ENCODE results near the gene BCL7B.
"Not testable (repeated sequence)": the region's sequence is repeated elsewhere in the genome, so short reads cannot be mapped to it uniquely, and the experiment has no call there.

BCL7B gene

DNA sequence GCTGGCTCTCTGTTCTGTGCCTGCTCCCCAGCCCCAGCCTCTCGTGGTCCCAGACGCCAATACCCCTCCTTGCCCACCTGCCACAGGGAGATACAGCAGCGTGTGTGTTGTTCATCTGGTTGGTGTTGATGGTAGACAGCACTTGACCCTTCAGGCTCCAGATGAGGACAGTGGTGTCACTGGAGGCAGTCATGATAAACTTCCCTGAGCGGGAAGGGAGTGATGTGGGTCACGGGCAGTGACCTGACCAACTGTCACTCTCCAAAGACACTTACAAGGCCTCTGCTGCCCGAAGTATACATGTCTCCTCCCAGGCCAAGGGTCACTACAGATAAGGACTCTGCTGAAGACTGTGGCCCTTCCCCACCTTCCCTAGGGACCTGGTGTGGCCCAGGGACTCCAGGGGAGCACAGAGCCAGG lies 15.3 kb upstream of the BCL7B start:
- DNase-seq: no peak

DNA sequence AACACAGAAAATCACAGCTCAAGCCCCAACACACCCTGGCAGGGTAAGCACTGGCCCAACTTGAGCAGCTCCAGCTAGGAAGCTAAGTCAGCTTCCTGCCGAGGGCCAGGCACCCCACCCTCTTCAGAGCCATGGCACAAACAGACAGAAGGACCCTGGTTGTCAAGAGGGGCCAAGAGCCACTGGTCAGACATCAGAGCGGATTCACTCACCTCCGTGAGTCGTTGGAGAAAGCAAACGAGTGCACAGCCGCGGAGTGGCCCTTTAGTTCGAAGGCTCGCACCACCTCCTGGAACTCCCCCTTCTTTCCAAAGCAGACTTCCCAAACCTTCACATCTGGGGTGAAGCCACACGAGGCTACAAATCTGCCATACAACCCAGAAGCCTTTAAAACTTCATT lies 13.5 kb upstream of the BCL7B start:
- no peak for DNase-seq

DNA sequence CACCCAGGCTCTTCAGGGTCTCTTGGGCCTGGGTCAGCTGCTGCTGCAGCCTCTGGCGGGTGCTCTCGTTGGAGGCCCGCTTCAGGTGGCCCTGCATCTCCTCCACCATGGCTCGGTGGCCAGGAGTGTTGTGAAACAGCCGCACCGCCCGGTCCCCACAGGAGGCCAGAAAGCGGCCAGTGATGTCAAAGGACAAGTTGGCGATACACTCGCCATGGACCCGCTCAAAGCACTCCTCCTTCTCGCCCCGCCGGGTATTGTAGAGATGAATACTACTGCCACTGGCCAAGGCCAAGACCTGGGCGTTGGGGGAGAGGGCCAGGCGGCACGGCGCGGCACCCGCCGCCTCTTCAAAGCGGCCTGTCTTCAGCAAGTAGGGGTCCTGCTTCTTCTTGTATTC lies 13.0 kb upstream of the BCL7B start:
- DNase-seq: no peak

DNA sequence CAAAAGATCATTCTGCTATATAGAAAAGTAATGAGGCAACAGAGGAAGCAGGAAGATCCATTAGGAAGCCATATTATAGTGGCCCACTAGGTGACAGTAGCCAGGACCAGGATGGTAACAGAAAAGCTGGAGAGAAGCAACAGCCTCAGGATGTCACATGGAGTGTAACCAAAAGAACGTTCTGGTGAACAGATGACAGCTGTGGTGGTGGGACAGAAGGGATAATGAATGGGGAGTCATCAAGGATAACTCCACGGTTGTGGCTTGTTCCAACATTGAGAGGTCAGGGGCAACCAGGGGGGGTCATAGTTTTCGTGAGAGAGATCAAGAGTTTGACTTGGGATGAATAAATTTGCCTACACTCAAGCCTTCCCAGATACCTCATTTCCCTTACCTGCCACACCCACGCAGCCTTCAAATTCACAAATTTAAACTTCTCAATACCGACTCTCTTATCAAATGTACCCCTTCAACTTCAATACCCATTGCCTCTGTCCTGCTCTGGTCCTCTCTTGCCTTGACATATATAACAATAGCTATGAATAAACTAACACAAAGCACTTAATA lies 11.6 kb upstream of the BCL7B start:
- DNase-seq: no peak

DNA sequence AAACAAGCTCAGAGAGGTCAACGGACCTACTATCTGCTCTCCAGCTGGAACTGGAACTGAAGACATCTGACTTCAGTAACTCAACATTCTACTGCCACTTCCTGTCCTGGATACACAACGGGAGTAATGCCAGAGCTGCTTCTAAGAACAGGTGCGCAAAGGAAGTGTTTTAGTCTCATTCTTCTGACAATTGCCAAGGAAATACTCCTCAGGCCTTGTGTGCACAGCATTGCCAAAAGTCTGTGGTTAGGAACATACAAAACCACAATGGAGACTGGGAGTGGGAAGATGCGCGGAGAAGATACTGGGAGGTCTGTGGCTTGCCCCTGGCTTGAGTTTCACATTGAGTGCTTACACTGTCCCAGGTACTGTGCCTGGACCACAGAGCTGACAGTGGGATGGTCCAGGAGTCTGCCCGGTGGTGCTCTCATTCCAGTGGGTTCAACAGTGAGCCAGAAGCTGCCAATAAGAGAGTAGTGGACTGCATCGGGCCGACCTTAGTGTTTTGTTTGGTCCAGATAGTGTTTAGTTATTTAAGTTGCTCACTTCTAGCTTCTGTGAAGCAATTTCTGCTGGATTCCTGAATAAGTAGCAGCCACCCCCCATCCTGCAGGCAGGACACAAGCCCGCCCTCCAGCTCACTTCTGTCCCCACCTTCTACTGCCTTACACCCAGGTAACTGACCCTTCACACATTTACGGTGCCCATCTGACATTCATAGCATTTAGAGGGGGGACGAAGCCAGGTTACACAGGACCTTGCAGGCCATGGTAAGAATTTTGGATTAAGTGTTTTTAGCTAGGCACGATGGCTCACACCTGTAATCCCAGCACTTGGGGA lies 10.6 kb upstream of the BCL7B start:
- DNase-seq: no peak

DNA sequence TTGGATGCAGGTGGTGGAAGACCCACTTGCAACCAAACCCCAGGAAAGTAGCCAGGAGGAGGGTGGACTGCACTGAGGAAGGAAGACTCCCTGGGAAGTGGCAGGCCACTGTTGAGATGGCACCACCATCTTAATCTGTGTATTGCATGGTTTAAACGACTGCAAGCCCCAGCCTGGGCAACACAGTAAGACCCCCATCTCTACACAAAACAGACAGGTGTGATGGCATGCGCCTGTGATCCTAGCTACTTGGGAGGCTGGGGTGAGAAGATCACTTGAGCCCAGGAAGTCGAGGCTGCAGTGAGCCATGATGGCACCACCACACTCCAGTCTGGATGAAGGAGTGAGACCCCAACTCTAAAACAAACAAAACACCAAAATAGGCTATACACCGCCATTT lies 9.7 kb upstream of the BCL7B start:
- DNase-seq: no peak

DNA sequence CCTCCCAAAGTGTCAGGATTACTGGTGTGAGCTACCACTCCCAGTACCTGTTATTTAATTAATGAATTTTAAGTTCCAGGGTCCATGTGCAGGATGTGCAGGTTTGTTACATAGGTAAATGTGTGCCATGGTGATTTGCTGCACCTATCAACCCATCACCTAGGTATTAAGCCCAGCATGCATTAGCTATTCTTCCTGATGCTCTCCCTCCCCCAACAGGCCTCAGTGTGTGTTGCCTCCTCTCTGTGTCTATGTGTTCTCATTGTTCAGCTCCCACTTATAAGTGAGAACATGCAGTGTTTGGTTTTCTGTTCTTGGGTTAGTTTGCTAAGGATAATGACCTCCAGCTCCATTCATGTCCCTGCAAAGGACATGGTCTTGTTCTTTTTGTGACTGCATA lies 8.9 kb upstream of the BCL7B start:
- DNase-seq: not testable (repeated sequence)

DNA sequence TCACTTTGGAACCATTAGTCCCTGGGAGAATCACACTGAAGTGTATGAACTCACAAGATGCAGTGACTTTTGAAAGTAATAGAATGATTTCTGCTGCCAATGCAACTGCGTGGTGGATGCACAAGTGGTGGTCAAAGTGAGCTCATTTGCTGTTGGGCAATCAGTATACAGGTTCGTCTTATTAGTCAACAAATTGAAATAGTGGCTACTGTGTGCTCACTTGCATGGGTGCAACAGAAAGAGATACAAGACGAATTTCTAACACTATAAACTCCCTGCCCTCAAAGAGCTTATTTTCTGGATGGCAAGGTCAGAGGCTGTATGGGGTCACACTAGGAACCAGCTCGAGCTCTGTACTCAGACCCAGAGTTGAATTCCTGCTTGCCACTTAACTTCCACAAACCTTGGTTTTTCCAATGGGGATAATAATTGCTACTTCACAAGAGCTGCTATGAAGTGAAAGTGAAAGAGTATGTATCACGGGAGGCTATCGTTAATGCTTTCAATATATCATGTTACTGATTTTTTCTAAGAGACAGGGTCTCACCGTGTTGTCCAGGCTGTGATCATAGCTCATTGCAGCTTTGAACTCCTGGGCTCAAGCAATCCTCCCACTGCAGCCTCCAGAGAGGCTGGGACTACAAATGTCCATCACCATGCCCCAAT lies 8.3 kb upstream of the BCL7B start:
- peak; percentile 48 to 53 for DNase-seq

DNA sequence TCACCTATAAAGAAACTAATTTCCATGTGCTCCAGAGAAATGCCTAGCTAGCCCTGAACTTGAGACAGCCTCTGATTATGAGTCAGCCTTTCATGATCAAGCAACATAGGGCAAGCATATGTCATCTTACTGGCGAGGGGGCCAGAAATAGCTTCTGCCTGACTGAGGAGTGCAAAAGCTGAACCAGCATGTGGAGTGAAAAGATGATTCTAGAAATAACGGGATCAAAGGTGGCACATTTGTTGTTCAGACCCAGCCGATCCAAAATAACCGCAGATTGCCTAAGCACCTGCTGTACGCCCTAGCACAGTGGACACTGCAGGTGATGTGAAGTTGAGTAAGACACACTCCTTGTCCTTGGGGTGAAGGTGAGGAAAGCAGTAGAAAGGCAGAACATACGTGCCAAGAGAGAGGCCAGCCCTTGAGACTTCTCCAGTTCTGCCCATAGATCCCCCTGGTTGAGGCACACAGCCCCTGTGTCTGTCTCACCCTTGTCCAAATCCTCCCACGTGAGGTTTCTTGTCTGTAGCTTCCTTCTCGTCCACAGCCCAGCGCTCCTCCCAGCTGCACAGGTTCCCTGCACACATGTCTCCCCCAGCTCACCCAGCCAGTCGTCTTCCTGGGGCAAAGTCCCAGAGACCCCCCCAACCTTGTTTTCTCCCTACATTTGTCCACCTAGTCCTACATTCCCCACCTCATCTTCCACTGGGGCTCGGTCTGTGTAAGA lies 2.8 kb upstream of the BCL7B start:
- DNase-seq: peak; percentile 66 to 88

DNA sequence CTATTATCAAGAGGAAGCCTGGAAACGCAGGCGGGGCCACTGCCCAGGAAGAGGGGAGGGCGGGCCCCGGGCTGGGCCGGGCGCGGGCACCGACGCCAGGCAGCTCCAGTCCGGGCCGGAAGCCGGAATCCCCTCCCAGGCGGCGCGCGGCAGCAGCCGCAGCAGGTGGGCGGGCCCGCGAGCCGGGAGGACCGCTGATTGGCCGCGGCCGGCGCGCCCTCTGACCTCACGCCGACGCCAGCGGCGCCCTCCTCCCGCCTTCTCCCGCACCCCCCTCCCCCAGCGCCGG lies 438 bp downstream of the BCL7B start:
- DNase-seq: peak; percentile 96 to 98

DNA sequence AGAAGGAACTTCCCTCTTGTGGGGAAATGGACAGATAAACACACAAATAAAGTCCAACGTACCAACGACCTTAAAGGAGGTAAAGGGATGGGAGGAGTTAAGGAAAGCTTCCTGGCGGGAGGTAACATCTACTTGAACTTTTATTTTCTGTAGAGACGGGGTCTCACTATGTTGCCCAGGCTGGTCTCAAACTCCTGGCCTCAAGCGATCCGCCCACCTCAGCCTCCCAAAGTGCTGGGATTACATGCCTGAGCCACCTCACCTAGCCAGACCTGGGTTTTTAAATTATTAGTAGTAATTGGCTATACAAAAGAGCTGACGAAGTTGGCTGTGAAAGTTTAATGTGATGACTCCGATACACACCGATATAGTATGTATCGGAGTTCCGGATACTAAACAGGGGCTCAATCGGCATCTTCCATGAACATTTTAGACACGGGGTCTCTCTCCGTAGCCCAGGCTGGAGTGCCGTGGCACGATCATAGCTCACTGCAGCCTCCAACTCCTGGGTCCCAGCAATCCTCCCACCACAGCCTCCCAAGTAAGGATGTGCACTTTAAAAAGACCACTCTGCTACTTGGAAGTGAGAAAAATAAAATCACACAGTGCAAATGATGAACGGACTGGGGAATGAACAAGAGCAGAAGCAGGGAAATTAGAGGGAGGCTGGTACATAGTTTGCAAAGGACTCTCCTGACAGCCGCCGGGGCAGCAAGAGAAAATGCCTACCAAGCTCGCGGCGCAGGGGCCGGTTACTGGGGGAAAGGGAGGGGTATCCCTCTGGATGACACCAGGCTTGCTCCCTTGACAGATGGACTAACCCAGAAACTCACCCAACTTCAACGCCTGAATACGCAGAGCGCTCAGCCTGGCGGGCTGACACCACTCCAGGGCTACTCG lies 1.0 kb downstream of the BCL7B start:
- no peak for DNase-seq

DNA sequence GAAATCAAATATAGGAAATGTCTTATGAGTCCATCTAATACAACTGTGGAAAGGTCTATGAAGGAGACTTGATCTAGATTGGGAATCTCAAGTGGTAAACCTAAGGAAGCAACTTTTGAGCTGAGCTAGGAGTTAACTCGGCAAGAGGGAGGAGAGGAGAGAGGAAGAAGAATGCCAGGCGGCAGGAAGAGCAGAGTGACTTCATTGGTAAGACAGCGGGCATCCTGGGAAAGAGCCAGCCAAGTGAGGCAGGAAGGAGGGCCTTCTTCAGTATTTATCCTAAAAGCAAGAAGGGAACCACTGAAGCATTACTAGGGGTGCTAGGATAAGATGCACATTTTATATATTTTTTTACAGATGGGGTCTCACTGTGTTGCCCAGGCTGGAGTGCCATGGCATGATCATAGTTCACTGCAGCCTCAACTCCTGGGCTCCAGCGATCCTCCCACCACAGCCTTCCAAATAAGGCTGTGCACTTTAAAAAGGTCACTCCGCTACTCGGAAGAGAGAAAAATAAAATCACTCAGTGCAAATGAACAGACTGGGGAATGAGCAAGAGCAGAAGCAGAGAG lies 2.0 kb downstream of the BCL7B start:
- no peak for DNase-seq

DNA sequence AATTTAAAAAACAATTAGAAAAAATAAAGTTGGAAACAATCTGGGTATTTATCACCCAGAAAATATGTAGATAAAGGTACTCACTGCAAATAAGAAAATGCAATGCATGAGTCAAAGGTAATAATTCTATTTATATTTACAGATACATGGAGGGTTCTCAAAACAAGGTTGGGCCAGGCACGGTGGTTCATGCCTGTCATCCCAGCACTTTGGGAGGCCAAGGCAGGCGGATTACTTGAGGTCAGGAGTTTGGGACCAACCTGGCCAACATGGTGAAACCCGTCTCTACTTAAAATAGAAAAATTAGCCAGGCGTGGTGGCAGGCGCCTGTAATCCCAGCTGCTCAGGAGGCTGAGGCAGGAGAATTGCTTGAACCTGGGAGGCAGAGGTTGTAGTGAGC lies 7.4 kb downstream of the BCL7B start:
- DNase-seq: not testable (repeated sequence)

DNA sequence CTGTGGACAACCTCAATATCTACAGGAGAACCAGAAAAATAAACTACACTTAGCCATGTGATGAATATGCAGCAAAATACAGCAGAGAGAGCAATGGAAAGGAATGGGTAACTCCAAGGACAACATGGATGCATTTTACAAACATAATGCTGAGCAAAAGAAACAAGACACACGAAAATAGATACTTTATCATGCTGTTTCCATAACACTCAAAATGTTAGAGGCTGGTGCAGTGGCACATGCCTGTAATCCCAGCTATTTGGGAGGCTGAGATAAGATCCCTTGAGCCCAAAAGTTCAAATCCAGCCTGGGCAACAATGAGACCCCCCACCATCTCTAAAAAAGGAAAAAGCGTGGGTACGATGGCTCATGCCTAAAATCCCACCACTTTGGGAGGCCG lies 8.3 kb downstream of the BCL7B start:
- no peak for DNase-seq

DNA sequence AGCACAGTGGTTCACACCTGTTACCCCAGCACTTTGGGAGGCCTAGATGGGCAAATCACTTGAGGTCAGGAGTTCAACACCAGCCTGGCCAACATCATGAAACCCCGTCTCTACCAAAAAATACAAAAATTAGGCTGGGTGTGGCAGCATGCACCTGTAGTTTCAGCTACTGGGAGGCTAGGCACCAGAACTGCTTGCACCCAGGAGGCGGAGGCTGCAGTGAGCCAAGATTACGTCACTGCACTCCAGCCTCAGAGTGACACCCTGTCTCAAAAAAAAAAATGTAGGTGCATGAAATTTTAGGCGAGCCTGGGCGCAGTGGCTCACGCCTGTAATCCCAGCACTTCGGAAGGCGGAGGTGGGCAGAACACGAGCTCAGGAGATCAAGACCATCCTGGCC lies 9.6 kb downstream of the BCL7B start:
- no peak for DNase-seq

DNA sequence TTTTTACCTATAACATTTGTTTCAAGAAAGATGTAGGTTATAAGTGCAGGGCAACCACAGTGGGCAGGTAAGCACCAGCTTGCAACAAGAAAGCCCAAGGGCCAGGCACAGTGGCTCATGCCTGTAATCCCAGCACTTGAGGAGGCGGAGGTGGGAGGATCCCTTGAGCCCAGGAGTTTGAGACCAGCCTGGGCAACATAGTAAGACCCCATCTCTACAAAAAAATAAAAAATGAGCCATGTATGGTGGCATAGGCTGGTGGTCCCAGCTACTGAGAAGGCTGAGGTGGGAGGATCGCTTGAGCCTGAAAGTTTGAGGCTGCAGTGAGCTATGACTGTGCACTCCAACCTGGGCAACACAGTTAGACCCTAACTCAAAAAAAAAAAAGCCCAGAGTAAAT lies 12.8 kb downstream of the BCL7B start:
- DNase-seq: no peak

DNA sequence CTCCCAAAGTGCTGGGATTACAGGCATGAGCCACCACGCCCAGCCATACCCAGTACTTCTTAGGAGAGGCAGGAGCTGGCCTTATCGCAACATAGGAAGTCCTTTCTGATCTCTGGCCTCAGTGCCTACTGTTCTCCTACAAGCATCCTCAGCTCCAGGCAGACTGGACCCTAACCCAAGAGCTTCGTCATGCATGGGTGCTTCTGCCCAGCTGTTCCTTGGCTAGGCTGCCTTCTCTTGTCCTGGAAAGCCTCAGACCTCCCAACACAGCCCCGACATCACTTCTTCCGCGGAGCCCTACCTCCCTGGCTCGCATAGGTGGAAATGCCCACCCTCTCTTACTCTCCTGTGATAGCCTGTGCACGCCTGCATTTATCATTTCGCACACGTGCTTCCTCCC lies 15.8 kb downstream of the BCL7B start:
- no peak for DNase-seq

DNA sequence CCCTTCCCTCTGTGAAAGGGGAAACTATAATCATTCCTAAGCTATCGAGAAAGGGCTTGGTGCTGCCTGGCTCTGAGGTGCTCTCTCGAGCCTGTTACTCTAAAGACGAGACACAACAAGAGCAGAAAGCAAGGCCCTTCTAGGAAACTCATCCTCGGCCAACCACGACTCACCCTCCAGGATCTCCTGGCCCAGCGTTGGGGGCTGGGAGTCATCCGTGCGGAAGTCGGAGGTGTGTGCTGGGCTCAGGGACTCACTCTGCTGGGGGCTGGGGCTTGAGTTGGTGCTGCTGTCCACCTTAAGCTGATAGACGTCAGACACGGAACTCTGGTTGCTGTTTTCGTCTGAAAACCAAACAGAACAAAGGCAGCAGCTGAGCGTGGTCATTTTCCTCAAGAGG lies 17.8 kb downstream of the BCL7B start:
- no peak for DNase-seq

DNA sequence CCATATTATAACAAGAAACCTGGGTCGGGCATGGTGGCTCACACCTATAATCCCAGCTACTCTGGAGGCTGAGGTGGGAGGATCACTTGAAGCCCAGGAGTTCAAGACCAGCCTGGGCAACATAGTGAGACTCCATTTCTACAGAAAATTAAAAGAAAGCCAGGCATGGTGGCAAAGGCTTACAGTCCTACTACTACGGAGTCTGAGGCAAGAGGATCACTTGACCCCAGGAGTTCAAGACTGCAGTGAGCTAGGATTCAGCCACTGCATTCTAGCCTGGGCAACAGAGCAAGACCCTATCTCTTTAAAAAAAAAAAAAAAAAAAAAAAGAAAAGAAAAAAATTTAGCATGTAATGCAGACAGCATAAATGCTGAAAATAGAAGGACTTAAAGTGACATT lies 19.0 kb downstream of the BCL7B start:
- DNase-seq: not testable (repeated sequence)

DNA sequence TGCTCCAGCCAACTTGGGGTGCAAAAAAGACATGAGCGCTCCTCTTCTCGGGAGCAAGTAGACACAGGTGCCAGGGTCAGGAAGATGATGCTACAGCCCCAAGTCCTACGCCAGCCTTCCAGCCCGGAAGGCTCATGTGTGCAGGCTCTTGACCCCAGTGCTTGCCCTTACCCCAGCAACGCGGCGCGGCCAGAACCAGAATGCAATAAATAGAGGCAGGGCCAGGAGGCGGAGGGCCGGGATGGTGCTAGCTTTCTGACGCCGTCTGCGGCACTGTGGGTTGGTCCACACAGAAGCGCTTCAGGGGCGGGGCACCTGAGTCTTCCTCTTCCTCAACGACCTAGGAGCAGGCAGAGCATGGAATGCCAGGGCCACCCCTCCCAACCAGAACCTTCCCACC lies 20.4 kb downstream of the BCL7B start:
- no peak for DNase-seq

DNA sequence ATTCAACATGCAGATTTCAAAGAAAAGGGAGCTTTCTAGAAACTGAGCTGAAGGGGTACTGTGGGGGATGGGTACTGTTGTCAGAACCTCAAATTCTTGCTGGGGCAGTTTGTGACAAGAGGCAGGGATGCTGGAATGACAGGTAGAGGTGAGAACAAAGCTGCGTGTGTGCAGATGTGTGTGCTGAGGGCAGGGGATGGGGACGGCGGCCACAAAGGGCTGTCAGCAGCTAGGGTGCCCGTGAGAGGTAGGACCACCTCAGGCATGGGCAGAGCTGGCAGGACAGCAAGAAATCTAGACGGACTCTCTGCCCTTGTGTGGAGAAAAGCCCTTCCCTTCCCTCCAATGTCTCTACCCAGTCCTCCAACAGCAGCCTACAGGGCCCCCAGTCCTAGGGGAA lies 21.0 kb downstream of the BCL7B start:
- no peak for DNase-seq

DNA sequence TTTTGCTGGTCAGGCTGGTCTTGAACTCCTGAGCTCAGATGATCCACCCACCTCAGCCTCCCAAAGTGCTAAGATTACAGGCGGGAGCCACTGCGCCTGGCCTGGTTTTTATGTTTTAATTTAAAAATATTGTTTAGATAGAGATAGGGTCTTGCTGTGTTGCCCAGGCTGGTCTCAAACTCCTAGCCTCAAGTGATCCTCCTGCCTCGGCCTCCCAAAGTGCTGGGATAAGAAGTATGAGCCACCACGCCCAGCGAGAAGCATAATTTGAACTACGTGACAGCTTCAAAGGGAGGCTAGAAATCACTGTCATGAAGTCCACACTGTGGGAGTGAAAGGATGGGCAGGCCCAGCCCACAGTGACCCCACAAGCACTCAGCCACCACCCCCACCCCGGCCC lies 21.6 kb downstream of the BCL7B start:
- not testable (repeated sequence) for DNase-seq
